Hematopoietic multipotent progenitor cell treated with erythropoietin and hydrocortisone succinate and interleukin-3 and kit ligand, for 4 days (in vitro differentiated cells): ENCODE results near the gene MFRP.

ENCODE experiments used
- DNase-seq: peaks from one replicate; pipeline ENCODE4 v3.0.0-alpha.2; 2015

The MFRP gene

DNA sequence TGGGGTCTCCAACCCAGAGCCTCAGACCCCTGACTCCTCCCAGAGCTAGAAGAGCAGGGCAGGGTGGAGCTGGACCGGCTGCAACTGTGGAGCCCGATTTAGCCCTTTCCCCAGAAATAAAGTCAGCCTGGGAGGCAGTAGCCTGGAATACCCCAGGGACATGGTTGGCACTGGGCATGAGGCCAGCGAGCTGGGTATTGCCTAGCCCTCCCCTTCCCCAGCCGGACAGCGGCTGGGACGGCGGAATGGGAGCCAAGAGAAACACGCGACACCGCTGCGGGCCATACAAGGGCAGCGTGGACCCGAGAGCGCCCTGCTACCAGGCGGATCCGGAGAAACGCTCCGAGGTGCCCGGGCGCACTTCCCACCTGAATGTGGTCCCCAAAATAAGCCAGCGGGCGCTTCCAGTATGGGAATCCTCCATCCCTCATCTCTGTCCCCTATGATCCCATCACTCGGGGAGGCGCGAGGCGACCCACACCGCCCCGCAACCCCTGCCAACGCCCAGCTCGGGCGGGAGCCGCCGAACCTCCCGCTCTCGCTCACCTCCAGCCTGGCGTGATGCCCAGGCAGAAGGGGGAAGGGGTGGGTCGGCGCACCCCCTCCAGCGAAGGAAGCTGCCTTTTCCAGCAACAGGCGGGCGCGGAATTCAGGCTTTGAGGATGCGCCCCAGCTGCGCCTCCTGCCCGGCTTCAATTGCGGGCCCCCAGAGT, 30.3 kb downstream of the MFRP start:
- DNase-seq = no peak

DNA sequence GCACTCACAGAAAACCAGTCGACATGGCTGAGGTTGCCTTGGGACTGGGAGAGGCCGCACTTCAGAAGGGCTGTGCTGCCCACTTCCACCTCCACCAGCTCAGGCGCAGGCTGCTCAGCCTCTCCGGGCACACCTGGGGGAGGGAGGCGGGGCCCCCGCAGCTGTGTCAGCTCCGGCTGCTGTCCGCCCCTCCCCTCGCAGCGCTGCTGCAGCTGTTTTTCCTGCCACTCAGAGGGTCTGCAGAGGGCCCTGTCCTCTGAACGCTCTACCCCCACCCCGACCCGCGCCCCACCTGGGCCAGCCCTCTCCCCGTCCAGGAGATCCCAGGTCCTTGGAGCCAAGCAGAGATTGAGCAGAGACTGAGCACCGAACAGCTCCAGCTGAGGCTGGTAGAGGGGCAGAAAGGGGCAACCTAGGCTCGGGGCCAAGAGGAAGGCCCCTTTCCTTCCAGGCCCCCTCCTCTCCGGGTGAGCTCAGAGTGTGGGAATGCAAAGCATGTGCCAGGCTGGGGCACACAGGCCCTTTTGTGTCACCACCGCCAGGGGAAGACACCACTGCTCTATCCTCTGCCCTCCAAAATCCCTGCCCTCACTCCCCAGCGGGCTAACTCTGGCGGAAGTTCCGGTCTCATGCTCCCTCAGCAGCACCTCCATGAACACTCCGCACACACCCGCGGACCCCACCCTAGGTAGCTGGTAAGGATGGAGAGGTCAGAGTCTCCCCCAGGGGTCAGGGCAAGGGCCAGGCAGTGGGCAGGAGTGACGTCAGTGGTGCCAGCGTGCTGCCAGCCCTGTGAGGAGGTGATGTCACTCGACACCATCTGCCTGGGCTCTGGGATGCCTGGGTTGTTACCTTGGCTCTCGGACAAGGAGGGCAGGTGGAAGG, 31.1 kb downstream of the MFRP start:
- peak; percentile 34 for DNase-seq

GRCh38 chr11:119314726-119315125, 31.8 kb downstream of the MFRP start:
- DNase-seq = no peak

- DNase-seq = no peak
Observed at GRCh38 chr11:119310682-119311052, 35.8 kb downstream of the MFRP start.

DNA sequence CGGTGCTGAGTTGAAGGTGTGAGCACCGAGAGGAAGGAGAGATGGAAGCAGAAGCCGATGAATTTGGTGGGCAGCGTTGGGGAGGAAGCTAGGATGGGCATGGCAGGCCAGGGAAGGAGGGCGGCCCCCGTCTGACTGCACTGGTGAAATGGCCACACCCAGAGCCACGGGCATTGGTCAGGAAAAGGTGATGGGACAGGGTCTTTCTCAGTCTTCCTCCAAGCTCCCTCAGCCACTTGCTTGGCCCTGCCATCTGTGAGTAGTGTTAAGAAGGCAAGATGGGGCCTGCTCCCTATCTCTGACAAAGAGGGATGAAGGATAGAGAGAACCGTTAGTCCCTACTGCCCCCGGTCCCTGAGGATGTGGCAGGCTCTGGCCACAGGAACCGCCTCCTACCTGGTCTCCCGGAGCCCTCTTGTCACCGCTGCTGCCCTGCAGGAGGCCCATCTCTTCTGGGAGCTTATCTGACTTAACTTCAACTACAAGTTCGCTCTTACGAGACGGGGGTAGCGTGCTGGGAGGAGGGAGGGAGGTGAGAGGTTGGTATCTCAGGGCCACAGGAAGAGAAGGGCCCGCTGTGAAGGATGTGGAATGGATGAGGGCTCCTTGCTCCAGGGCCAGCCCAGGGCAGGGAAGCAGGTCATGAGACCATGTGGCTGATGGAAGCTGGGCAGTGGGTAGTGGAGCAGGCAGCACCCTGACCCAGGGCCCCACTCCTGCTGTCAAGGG, 36.4 kb downstream of the MFRP start:
- no peak for DNase-seq

DNA sequence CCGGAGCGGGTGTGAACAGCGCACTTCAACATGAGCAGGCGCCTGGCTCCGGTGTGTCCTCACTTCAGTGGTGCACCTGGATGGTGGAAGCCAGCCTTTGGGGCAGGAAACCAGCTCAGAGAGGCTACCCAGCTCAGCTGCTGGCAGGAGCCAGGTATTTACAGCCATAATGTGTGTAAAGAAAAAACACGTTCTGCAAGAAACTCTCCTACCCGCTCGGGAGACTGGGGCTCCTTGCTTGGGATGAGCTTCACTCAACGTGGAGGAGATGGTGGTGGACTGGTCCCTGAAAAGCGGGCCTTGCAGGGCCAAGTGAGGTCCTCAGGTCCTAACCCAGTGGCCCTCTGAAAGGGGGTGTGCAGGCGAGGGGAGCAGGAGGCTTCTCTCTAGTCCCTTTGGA, 37.1 kb downstream of the MFRP start:
- no peak for DNase-seq

GRCh38 chr11:119307974-119308373, 38.5 kb downstream of the MFRP start:
- no peak for DNase-seq

- no peak for DNase-seq
Observed at GRCh38 chr11:119307219-119307618, 39.3 kb downstream of the MFRP start.

GRCh38 chr11:119306373-119306890, 40.1 kb downstream of the MFRP start:
- DNase-seq = peak; percentile 21

DNA sequence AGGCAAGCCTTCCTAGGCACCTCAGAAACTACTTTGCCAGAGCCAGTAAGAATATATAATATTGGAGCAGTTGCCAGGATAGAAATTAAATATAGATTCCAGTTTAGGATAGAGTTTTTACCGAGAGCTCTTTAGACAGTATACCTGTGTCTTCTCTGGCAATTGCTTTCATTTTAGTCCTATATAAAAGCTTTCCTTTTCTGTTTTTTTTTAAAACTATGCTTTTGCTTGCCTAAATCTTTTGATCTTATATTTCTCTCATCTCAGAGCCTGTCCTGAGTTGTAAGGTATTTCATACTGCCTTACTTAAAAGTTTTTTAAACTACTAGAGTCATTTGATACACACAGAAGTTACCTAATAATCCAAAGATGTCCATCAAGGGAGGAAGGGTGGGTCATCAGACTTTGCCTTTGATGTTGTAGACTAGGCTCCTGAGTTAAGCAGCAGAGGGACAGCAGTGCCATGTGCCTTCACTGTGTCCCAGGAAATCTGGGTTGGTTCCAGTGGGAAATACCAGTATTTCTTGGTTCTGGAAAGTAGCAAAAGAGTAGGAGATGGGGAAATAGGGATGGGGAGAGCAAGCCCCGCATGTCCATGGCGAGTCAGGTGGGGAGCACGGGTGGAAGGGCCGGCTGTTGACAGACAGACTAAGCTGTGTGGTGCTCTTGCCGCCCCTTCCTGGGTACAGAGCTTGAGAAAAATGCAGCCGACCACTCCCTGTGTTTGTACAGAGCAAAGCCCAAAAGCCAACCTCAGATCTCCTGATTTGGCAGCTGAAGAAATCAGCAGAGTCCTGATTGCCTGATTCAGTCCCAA, 40.7 kb downstream of the MFRP start:
- DNase-seq = no peak

GRCh38 chr11:119303227-119303718, 43.2 kb downstream of the MFRP start:
- DNase-seq = no peak

- no peak for DNase-seq
Observed at GRCh38 chr11:119300198-119300964, 46.1 kb downstream of the MFRP start.

DNA sequence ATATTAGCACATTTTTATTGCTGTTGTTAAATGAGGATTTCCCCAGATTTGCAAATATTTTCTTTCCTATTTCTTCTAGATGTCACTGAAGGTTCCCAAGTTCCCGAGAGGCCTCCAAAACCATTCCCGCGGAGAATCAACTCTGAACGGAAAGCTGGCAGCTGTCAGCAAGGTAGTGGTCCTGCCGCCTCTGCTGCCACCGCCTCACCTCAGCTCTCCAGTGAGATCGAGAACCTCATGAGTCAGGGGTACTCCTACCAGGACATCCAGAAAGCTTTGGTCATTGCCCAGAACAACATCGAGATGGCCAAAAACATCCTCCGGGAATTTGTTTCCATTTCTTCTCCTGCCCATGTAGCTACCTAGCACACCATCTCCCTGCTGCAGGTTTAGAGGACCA, 47.1 kb downstream of the MFRP start:
- DNase-seq = no peak

- no peak for DNase-seq
Observed at GRCh38 chr11:119298726-119299125, 47.8 kb downstream of the MFRP start.

- no peak for DNase-seq
Observed at GRCh38 chr11:119297938-119298337, 48.6 kb downstream of the MFRP start.

GRCh38 chr11:119295178-119295577, 51.3 kb downstream of the MFRP start:
- DNase-seq = peak; percentile 42

DNA sequence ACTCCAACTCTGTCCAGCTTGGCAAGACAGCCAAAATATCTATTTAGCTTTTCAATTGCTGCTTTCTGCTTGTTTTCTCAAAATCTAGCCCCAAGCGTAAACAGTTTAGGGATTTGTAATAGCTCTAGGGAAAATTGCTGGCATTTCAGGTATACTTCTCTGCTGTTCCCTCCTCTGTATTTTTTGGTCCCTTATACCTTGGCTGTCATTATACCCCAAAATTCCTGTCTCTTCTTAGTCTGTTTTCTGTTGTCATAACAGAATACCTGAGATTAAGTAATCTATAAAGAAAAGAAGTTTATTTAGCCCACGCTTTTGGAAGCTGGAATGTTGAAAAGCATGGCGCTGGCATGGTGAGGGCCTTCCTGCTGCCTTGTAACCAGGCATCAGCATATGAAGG, 53.0 kb downstream of the MFRP start:
- no peak for DNase-seq

- DNase-seq = no peak
Observed at GRCh38 chr11:119290894-119291497, 55.5 kb downstream of the MFRP start.
